H54 (cell line): Measurements from ENCODE around the gene DLX4.

Experiments
- DNase-seq: peaks from one replicate; pipeline ENCODE4 v3.0.0; 2011; ENCODE audit warnings: low spot score, mixed read lengths; ENCODE audit not compliant: insufficient read length
- FAIRE-seq: peaks from 3 replicates; lab custom pipeline; 2011; peaks lifted over from hg19 to GRCh38; lab: Jason Lieb, UNC
- POLR2A ChIP-seq: IDR thresholded peaks from 2 replicates; pipeline ENCODE4 v1.6.1; 2011; ENCODE audit warnings: low read depth, mild to moderate bottlenecking, low read length

Gene DLX4

DNA sequence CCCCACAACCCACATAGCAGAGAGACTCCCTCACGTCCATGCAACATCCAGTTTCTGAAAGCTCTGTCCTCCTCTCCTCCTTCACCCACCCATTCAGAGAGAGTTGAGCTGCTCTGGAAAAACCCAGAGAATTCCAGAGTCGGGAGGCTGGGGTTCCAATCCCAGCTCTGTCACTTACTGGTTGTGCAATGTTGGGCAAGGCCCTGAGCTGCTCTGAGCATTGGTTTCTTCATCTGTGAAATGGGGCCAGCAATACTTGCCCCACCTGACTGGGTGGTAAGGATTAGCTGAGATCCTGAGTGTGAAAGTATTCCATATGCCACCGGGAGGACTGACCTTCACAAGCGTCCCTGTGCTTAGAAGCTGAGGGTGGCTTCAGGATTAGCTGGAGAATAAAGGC is 12.2 kb upstream of the DLX4 start:
- TF ChIP-seq POLR2A = no peak
- FAIRE-seq (no peak), DNase-seq (no peak)

DNA sequence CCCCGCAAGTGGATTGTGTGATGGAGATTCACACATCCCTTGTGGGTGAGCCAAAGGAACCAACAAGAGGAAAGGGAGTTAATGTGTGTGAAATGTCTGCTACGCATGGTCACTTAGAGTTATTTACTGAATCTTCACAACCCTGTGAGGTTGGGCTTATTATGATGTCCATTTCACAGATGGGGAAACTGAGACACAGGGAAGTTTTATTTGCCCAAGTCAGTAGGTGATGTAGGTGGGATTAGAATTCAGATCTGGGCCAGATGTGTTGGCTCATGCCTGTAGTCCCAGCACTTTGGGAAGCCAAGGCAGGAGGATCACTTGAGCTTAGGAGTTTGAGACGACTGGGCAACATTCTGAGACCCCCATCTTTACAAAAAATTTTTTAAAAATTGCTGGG is 11.6 kb upstream of the DLX4 start:
- TF ChIP-seq POLR2A = no peak
- FAIRE-seq (no peak), DNase-seq (no peak)

DNA sequence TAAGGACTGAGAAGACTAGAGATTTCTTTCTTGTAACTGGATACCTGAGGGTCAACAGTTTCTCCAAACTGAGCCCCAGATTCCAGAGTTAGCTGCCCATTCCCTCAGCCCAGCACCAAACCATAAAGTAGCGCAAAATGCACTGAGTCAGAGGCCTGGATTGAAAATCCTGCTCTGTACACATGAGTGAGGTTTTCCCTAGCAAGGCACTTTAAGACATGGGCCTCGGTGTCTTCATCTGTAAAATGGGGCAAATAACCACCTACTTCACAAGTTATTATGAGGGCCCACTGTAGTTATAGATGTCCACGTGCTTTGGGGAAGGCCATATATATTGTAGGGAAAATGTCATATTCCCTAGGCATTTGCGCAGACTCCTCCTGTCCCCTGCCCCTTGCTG is 10.3 kb upstream of the DLX4 start:
- DNase-seq (no peak), FAIRE-seq (no peak)
- TF ChIP-seq POLR2A = no peak

DNA sequence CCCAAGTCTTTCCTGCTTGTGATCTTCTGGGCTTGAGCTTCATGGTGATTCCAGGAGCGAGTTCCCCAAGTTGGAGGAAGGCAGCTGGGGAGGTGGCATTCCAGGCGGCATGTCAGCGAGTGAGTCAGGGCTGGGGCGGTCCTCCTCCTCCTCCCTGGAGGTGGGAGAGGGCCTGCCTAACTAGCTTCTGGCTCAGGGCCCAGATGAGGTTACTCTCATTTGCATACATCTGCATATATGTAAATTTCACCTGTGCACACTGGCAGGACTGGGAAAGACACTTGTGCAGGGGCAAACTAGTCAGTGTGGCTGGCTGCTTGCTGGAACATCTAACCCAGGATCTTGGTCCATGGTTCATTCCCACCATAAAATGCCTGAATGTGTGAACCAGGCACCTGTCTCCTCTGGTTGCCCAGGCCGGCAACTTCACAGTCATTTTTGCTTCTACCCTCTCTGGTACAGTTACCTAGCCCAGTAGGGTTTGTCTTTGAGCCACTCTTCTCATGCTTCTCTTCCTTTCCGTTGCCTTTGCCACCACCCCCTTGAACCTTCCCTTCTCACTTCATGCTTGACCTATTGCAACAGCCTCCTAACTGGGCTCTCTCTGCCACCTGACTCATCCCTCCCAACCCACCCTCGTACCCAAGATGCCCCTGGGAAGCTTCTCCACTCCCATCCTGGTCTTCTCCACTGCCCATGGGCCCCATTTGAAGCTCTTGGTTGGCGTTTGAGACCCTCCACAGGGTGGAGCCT is 9.6 kb upstream of the DLX4 start:
- DNase-seq (peak; percentile 85), FAIRE-seq (peak; percentile 30)
- TF ChIP-seq POLR2A = no peak

DNA sequence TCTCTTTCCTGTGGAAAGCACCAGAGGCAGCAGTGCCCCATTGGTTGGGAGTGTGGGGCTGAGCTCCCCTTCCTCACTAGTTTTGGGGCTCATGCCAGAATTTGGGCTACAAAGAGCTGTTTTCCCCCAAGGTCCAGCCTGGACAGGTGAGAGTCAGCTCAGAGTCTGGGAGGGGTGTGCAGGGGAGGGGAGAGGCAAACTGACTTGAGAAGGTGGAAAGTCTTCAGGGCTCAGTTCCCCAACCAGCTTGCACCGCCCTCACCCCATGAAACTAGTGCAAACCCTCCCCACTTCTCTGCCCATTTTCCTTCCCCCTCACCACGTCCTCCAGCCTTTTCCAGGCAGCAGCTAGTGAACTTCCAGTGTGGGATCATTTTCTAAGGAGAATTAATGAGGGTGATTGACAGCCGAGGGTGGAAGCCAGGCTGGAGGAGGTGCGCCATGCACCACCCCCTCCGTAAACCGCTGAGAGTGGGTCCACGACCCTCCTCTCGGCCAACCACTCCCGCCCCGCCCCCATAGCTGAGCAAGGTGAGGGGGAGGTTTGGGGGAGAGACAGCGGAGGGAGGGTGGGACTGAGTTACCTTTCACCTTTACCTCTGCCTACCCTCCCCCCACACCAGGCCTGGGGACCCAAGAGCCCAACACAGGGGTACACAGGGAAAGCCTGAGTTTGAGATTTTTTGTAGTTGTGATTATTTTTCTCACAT is 6.2 kb upstream of the DLX4 start:
- FAIRE-seq (no peak), DNase-seq (no peak)
- no peak for TF ChIP-seq POLR2A

DNA sequence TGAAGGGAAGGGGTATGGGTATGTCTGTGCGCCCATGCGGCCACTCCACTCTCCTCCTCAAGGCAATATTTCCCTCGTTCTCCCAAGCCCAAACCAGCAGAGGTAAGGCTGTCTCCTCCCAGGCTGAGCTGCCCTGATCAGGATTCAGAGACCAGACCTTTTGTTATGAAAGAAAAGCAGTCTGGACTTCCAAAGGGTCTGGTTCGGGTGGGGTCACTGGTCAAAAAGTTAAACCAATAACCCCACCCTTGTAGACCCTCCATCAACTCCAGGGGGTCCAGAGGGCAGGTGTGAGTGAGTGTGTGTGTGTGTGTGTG is 5.7 kb upstream of the DLX4 start:
- FAIRE-seq = no peak
- DNase-seq = no peak
- no peak for TF ChIP-seq POLR2A

DNA sequence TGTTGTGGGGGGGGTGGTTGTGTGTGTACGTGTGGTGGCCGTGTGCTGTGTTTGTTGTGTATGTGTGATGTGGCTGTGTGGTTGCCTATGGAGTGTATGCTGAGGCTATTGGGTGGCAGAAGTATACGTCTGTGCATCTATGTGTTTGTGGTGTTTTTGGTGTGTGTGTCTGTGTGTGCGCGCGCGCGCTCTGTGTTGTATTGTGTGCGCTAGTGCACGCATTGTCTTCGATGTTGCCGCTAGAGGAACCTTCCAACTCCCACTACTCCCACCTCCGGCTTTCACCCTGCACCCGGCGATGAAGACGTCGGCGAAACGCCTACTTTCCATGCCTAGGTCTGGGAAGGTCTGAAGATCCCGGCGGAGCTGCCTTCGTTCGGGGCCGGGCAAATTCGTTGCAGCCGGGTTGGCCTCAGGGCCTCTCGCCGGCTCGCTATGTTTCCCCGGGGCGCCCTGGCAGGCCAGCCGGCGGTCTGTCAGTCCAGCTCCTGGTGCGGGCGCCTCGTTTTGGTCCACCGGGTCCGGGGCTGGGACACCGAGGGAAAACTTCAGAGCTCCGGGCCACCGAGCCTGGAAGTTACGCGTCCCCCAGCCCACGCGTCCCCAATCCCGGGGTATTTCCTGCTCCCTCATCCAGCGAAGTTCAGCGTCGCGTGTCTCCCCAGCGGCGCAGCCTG is 5.2 kb upstream of the DLX4 start:
- no peak for FAIRE-seq
- no peak for DNase-seq
- TF ChIP-seq POLR2A = no peak

DNA sequence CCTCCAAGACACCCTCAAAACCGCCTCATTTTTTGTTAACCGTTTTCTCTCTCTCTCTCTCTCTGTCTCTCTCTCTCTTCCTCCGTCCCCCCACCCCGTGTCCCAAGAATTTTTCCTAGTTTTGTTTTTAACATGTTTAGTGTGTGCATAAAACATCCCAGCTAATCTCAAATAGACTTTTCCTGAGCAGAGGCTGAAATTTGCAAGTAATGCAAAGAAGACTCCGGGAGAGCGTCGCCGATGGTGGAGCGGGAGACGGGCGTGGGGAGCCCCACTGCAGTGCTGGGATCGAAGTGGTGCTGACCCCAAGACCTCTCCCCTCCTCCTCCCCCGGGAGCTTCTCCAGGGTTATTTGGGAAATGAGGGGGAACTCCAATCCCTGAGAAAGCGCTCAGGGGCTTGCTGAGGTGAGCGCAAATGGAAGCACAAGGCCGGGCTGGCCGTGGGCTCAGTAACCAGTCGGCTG is 4.7 kb upstream of the DLX4 start:
- TF ChIP-seq POLR2A = no peak
- DNase-seq (no peak), FAIRE-seq (no peak)

DNA sequence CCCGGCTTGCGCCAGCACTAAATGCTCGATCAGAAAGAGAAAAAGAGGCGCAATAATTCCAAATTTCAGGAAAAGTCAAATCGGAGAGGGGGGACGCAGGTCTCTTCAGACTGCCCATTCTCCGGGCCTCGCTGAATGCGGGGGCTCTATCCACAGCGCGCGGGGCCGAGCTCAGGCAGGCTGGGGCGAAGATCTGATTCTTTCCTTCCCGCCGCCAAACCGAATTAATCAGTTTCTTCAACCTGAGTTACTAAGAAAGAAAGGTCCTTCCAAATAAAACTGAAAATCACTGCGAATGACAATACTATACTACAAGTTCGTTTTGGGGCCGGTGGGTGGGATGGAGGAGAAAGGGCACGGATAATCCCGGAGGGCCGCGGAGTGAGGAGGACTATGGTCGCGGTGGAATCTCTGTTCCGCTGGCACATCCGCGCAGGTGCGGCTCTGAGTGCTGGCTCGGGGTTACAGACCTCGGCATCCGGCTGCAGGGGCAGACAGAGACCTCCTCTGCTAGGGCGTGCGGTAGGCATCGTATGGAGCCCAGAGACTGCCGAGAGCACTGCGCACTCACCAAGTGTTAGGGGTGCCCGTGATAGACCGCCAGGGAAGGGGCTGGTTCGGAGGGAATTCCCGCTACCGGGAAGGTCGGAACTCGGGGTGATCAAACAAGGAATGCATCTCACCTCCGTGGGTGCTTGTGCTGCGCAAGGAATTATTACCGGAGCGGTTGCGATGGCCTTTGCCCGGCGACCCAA is 4.0 kb upstream of the DLX4 start:
- no peak for DNase-seq
- TF ChIP-seq POLR2A = no peak

DNA sequence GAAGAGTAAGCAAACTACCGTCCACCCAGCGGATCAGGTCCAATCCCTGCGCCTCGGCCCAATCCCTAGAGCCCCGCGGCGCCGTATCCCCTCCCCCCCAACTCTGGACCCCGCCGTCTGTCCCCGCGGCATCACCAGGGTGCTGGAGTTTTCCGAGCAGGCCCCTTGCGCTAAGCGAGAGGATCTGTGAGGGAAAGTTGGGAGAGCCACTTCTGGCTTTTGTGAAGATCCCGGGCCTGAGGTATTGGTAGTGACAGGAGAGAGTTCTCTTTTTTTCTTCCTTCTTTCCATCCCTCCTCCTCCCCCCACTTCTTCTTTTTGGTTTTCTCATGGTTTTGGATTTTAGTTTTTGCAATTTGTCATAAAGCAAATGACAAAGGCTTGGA is 3.5 kb upstream of the DLX4 start:
- no peak for TF ChIP-seq POLR2A
- FAIRE-seq (no peak), DNase-seq (no peak)

More for the DNA sequence above, 4.0 kb upstream of the DLX4 start:
- FAIRE-seq = no peak

DNA sequence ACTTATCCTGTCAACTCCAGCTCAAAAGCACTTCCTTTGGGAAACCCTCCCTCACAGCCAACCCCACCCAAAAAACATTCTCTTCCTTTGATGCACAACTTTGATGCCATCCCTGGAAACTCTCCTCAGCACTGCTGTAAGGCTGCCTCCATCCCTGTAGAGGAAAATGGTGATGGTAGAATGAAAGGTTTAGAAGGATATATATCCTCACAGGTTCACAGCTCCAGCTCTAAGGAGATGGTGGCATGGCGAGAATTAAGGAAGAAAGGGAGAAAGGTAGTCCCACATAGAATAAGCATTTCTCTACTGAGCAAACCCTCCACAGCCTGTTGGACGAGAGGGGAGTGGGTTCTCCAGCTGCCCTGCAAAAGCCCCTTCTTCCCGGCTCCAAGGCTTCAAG is 2.2 kb upstream of the DLX4 start:
- no peak for DNase-seq
- TF ChIP-seq POLR2A = no peak
- no peak for FAIRE-seq

DNA sequence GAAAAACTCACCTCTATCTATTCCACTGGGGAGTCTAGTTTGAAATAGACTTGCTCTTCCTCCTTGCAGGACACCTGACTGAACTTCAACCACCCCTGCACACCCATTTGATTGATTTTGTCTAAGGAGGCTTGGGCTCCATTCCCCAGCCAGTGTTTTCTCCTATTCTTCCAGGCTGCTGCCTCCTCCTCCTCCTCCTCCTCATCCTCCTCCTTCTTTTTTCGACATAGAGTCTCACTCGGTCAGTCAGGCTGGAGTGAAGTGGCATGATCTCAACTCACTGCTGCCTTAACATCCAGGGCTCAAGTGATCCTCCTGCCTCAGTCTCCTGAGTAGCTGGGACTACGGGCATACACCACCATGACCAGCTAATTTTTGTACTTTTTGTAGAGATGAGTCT is 1.8 kb upstream of the DLX4 start:
- TF ChIP-seq POLR2A = no peak
- FAIRE-seq = no peak
- no peak for DNase-seq

DNA sequence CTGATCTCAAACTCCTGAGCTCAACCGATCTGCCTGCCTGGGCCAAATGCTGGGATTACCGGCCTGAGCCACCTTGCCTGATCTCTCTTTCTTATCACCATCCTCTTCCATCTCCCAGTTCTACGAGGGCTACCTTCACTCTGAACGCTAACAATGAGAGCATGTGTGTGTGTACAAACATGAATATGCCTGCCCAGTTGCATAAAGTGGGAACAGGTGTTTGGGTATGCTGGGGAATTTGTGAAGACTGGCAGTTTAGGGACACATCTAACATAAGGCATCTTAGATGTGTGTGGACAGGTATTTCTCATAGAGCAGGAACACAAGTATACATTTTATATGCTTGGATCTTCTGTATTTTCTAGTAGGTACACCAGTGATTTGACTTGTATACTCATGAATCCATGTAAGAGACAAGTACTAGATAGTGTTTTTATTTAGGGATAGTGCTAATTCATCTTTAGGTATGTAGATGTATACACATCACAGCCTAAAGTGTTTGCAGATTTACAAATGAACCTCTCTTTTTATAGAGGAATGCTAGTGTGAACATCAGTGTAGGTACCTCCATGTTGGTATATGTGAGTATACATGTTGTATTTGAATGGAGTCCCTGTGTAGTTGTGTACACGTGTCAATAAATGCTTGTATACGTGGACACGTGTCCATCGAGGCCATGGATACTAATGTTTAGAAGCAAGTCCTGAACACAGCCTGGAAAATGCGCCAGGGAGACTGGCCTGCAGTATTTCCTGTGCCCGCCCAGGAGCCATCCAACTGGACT is 1.2 kb upstream of the DLX4 start:
- FAIRE-seq (no peak), DNase-seq (no peak)
- TF ChIP-seq POLR2A = no peak
